Stimulated activated CD4-positive, alpha-beta T cell treated with anti-CD3 and anti-CD28 coated beads, Interleukin-12 subunit alpha, Interleukin-12 subunit beta, amount 100 ng/mL, for 48 hours (primary cell): ENCODE data around the gene CNTNAP1.

Experiments used
- DNase-seq, 3 donors: peaks; one replicate each; pipeline ENCODE4 v3.0.0-alpha.2; 2020; ENCODE audit warnings: low read depth in 2 of 3, low spot score in 1 of 3

Gene CNTNAP1

GRCh38 chr17:42670789-42671657 lies 11.3 kb upstream of the CNTNAP1 start:
- DNase-seq: no peak

DNA sequence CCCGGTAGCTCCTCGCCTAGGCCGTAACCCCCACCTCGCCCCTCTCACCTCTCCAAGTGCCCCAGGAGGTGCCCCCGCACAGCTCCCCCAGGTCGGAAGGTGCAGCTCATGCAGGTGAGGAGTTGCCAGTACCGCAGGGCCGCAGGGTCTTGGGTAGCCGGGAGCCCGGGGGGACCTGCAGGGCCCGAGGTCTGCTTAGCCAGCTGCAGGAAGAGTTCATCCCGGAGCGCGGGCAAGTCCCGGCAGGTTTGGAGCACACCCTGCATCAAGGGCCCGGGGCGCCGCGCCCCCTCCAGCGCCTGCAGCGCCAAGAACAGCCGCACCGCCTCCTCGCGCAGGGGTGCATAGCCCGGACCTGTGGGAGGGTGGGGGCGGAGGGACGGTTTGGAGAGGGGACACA lies 10.3 kb upstream of the CNTNAP1 start:
- DNase-seq: no peak

GRCh38 chr17:42673266-42673884 lies 9.0 kb upstream of the CNTNAP1 start:
- DNase-seq: no peak

DNA sequence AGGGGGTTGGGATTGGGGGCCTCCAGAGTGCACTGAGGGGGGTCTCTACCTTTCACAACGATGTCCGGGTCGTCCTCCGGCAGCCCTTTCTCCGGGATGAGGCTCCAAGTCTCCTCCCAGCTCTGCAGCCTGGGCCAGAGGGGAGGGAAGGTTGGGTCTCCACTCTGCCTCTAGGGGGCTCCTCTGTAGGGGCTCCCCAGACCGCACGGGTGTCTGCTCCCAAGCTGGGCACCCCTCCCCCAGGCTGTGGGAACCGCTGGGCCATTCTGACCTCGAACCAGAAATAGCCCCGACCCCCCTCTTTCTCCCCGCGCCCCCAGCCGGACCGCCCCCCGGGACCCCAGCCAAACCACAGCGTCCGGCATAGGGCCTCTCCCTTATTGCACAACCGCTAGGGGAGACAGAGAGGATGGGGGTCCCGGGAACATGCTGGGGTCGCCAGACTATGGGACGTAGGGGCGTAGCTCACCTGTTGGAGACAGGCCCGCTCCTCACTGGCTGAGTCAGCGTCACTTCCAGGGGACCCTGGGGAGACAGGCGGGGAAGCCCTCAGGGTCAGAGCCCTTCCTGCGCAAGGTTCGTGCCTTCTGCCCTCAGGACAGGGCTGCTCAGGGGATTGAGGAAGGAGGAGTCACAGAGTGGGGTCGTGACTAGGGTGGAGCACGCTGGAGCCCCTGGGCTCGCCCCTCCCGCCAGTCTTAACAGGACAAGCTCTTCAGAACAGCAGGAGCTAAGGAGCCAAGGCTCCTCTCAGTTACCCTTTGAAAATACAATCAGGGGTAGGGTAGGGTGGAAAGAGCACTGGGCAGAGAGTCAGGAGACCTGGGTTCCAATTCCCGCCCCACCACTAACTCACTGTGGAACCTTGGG lies 8.2 kb upstream of the CNTNAP1 start:
- DNase-seq: no peak

DNA sequence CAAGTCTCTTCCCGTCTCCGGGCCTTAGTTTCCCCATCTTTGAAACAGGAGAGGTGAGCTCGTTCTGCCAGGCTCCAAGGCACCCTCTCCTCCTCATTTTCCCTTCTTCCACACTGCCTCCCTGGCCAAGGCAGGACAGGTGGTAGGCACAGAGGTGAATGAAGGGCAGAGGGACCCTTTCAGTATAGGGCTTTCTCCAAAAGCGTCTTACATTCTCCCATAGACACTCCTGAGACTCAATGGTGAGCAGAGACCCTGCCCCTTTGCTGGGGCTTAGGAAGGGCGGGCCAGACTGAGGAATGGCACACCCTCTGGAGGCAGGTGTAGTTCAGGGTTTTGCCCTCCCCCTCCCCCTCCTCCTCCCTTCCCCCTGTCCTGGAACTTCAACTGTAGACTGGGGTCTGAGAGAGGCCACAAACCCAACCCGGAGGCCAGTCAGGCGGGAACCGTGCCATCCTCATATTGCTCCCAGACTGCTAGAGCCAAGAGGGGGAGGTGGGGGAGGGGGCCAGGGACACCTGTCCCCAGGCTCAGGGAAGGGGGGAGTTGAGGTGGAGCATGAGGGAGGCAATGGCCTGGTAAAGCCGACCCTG lies 7.5 kb upstream of the CNTNAP1 start:
- DNase-seq: no peak

GRCh38 chr17:42675348-42675964 lies 6.9 kb upstream of the CNTNAP1 start:
- no peak for DNase-seq

GRCh38 chr17:42675965-42676423 lies 6.3 kb upstream of the CNTNAP1 start:
- no peak for DNase-seq

GRCh38 chr17:42676424-42677011 lies 5.8 kb upstream of the CNTNAP1 start, which contains the start of gene PLEKHH3:
TSS of gene PLEKHH3 (minus strand) at chr17:42676994. CDS start at chr17:42676563, 431 bp downstream.
- DNase-seq: no peak

DNA sequence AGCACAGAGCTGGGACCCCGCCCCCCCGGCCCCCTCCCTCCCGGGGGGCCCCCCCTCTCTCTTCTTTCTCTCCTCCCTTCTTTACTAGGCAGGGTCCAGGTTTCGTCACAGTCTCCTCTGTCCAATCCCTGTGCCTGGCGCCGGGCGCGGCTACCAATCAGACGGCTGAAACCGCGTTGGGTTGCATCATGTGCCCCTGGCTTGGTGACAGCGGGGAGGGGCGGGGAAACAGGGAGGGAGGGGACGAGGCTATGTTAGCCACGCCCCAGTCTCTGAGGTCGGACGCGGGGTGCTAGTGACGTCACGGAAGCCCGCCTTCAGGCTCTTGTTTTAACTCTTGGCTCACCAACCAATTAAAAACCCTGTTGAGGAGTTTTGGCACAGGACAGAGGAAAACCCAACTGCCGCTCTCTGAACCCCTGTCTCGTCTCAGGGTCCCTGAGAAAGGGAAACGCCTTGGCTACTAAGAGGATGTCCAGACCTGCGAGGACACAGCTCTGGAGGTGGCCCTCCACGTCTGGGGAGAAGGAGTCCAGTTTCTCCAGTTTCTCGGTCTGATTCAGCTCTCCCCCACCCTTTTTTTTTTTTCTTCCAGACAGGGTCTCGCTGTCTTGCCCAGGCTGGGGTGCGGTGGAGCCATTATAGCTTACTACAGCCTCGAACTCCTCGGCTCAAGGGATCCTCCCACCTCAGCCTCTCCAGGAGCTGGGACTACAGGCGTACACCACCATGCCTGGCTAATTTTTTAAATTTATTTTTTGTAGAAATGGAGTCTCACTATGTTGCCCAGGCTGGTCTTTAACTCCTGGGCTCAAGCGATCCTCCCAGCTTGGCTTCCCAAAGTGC lies 5.1 kb upstream of the CNTNAP1 start:
- DNase-seq: peak; percentile 98 to 99 (median 98)

DNA sequence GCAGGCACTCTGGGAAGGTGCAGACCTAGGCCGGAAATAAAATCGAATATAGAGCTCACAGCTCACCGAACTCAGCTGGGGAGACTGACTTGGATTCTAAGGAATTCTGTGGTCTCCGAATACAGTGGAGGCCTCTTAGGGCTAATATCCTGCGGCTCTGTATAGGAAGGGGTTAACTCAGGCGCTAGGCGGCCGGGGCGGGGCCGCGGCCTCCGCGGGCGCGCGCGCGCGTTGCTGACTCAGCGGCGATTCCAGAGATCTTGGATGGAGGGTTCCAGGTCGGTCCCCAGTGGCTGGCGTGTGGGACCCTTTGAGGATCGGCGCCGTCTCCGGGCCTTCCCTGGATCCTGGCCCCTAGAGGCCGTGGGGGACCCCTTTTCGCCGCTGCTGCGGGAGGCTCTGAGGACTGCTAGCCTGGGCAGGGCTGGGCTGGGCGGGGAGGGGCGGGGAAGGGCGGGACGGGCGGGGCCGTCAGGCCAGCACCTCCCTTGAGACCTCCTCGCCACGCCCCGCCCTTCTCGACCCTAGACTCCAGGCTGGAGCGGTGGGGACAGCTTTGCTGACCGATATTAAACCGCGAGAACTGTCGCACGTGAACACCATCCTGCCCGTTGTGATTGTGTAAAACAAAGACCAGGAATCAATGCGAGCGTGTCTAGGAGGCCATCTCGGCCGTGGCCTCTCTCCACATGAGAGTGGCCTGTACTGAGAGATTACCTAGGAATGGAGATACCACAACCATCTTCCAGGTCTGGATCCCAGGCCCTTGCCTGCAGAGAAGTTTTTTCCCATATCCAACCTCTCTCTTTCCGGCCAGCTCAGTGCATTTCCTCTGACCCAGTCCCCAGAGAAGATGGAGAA lies 4.2 kb upstream of the CNTNAP1 start:
- peak in 2 of 3 donors; percentile 63 to 75 for DNase-seq

- no peak for DNase-seq
Observed at GRCh38 chr17:42678951-42679491, 3.3 kb upstream of the CNTNAP1 start.

- peak; percentile 54 to 70 (median 60) for DNase-seq
Observed at GRCh38 chr17:42679492-42680330, 2.6 kb upstream of the CNTNAP1 start.

DNA sequence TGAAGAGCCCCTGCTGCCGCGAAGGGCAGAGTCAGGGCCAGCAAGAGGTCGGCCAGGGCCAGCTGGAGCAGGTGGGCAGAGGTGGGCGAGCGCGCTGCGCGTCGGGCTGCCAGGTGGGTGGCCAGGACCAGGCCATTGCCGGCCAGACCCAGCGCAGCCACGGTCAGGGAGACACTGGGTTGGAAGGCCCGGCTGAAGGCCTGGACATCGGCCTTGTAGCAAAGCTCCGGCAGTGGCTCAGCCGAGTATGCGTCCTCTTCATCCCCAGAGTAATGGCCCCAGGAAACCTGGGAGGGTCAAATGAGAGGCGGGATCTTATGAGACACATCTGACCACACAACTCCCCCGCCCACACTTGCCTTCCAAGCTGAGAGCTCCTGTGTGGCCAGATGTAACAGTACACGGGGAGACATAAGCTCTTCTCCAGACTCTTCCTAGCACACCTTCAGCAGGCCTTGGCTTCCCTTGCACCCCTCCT lies 2.0 kb upstream of the CNTNAP1 start:
- DNase-seq: no peak

DNA sequence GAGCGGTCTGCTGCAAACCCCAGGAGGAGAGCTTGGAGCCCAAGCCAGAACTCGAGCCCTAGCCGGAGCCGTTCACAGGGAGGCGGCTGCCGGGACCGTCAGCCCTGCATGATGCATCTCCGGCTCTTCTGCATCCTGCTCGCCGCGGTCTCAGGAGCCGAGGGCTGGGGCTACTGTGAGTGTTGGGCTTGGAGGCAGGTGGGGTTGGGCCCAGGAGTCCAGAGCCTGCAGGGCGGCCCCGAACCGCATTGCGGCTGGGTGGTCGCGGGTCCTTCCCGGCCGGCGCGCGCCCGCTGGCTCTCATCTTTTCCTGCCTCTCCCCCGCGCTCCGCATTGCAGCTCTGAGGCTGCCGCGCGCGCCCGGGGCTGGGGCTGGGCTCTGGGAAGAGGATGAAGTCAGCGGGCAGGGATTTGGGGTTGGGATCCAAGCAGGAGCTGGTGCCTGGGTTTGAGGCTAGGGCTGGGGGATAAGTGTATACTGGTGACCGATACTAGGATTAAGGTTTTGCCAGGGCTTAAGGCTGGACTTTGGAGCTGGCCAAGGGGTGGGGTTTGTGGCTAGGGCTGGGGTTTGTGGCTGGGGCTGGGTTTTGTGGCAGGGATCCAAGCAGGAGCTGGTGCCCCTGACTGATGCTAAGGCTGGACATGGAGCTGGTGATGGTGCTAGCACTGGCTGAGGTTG lies 532 bp downstream of the CNTNAP1 start:
- peak in 1 of 3 donors; percentile 9 for DNase-seq

- no peak for DNase-seq
Observed at GRCh38 chr17:42683407-42684034, 1.2 kb downstream of the CNTNAP1 start.
